HEK293T (cell line): ENCODE data around the gene ZNF445.
"Not testable (repeated sequence)": the region's sequence is repeated elsewhere in the genome, so short reads cannot be mapped to it uniquely, and the experiment has no call there.

Experiments
- CTCF ChIA-PET: fragments of 350-600 bp; formaldehyde crosslinking; extraction: SDS; loops from one replicate; lab custom pipeline; 2021; ENCODE audit warnings: antibody characterized with exemption, inconsistent platforms; lab: Yijun Ruan, JAX
- POLR2A ChIA-PET: fragments of 350-600 bp; formaldehyde crosslinking; extraction: SDS; loops from one replicate; lab custom pipeline; 2020; ENCODE audit warnings: antibody characterized with exemption, inconsistent platforms; lab: Yijun Ruan, JAX
- DNase-seq: peaks from one replicate; pipeline ENCODE4 v3.0.0; 2012; ENCODE audit warnings: mixed read lengths; ENCODE audit errors: extremely low spot score
- ARNT ChIP-seq: fragments of 450-650 bp; IDR thresholded peaks from 2 replicates; pipeline ENCODE4 v1.6.1; 2017; ENCODE audit warnings: mild to moderate bottlenecking
- BHLHE40 ChIP-seq: fragments of 450-650 bp; IDR thresholded peaks from 2 replicates; pipeline ENCODE4 v1.6.1; 2016; ENCODE audit warnings: mild to moderate bottlenecking, moderate library complexity, borderline replicate concordance
- CTBP1 ChIP-seq: fragments of 450-650 bp; IDR thresholded peaks from 2 replicates; pipeline ENCODE4 v1.6.1; 2016; ENCODE audit warnings: borderline replicate concordance
- ELF4 ChIP-seq: fragments of 450-650 bp; IDR thresholded peaks from 2 replicates; pipeline ENCODE4 v1.6.1; 2017; ENCODE audit warnings: antibody characterized with exemption
- FOXA1 ChIP-seq: fragments of 450-650 bp; IDR thresholded peaks from 2 replicates; pipeline ENCODE4 v1.6.1; 2016; ENCODE audit warnings: mild to moderate bottlenecking
- FOXK2 ChIP-seq: fragments of 450-650 bp; IDR thresholded peaks from 2 replicates; pipeline ENCODE4 v1.6.1; 2016; ENCODE audit warnings: mild to moderate bottlenecking
- FOXM1 ChIP-seq: fragments of 450-650 bp; IDR thresholded peaks from 2 replicates; pipeline ENCODE4 v1.6.1; 2017; ENCODE audit warnings: mild to moderate bottlenecking, borderline replicate concordance
- HDGF ChIP-seq: fragments of 450-650 bp; IDR thresholded peaks from 2 replicates; pipeline ENCODE4 v1.6.1; 2017; ENCODE audit warnings: antibody characterized with exemption, borderline replicate concordance
- L3MBTL2 ChIP-seq: fragments of 450-650 bp; conservative IDR thresholded peaks from 2 replicates; pipeline ENCODE4 v1.6.1; 2016; ENCODE audit warnings: mild to moderate bottlenecking
- LEF1 ChIP-seq: fragments of 450-650 bp; IDR thresholded peaks from 2 replicates; pipeline ENCODE4 v1.6.1; 2017; ENCODE audit warnings: mild to moderate bottlenecking, borderline replicate concordance
- NFRKB ChIP-seq: fragments of 450-650 bp; IDR thresholded peaks from 2 replicates; pipeline ENCODE4 v1.6.1; 2016; ENCODE audit warnings: mild to moderate bottlenecking, moderate library complexity
- PKNOX1 ChIP-seq: fragments of 450-650 bp; IDR thresholded peaks from 2 replicates; pipeline ENCODE4 v1.6.1; 2016
- SP1 ChIP-seq: fragments of 450-650 bp; IDR thresholded peaks from 2 replicates; pipeline ENCODE4 v1.6.1; 2017
- SUZ12 ChIP-seq: fragments of 450-650 bp; IDR thresholded peaks from 2 replicates; pipeline ENCODE4 v1.6.1; 2016; ENCODE audit warnings: mild to moderate bottlenecking
- TARDBP ChIP-seq: fragments of 450-650 bp; IDR thresholded peaks from 2 replicates; pipeline ENCODE4 v1.6.1; 2016
- ZNF384 ChIP-seq: fragments of 450-650 bp; IDR thresholded peaks from 2 replicates; pipeline ENCODE4 v1.6.1; 2016

Gene ZNF445

GRCh38 chr3:44421280-44421679 is 56.2 kb downstream of the ZNF445 start:
- DNase-seq, result no peak
- TF ChIP-seq FOXM1, result no peak
- no peak for TF ChIP-seq BHLHE40
- TF ChIP-seq PKNOX1, result no peak
- TF ChIP-seq FOXK2, result no peak
- no peak for TF ChIP-seq LEF1
- TF ChIP-seq TARDBP, result no peak
- no peak for TF ChIP-seq ELF4
- no peak for TF ChIP-seq ARNT
- no peak for TF ChIP-seq L3MBTL2
- no peak for TF ChIP-seq SUZ12
- no peak for TF ChIP-seq HDGF
- TF ChIP-seq CTBP1, result no peak
- TF ChIP-seq FOXA1, result no peak
- no peak for TF ChIP-seq NFRKB
- no peak for TF ChIP-seq ZNF384
- no peak for TF ChIP-seq SP1
- CTCF ChIA-PET, result no interaction called here
- POLR2A ChIA-PET, result no interaction called here

GRCh38 chr3:44420676-44421075 is 56.8 kb downstream of the ZNF445 start:
- TF ChIP-seq TARDBP (no peak), ELF4 (no peak)
- POLR2A ChIA-PET, result no interaction called here
- DNase-seq, result no peak
- CTCF ChIA-PET, result no interaction called here

GRCh38 chr3:44419923-44420650 is 57.4 kb downstream of the ZNF445 start:
- POLR2A ChIA-PET, result no interaction called here
- TF ChIP-seq FOXK2, result no peak
- TF ChIP-seq L3MBTL2, result no peak
- TF ChIP-seq FOXA1, result no peak
- no peak for TF ChIP-seq SUZ12
- no peak for TF ChIP-seq FOXM1
- TF ChIP-seq ELF4, result no peak
- TF ChIP-seq CTBP1, result no peak
- no peak for TF ChIP-seq HDGF
- no peak for TF ChIP-seq TARDBP
- TF ChIP-seq BHLHE40, result no peak
- no peak for TF ChIP-seq ZNF384
- TF ChIP-seq SP1, result no peak
- CTCF ChIA-PET, result no interaction called here
- no peak for DNase-seq

GRCh38 chr3:44419116-44419922 is 58.2 kb downstream of the ZNF445 start:
- CTCF ChIA-PET, result no interaction called here
- POLR2A ChIA-PET, result no interaction called here
- no peak for DNase-seq
- TF ChIP-seq LEF1 (no peak), HDGF (no peak), FOXA1 (no peak), FOXM1 (no peak), L3MBTL2 (no peak), SUZ12 (no peak), ZNF384 (no peak), PKNOX1 (no peak), ARNT (no peak), ELF4 (no peak), SP1 (no peak), FOXK2 (no peak), NFRKB (no peak), BHLHE40 (no peak), TARDBP (no peak), CTBP1 (no peak)

DNA sequence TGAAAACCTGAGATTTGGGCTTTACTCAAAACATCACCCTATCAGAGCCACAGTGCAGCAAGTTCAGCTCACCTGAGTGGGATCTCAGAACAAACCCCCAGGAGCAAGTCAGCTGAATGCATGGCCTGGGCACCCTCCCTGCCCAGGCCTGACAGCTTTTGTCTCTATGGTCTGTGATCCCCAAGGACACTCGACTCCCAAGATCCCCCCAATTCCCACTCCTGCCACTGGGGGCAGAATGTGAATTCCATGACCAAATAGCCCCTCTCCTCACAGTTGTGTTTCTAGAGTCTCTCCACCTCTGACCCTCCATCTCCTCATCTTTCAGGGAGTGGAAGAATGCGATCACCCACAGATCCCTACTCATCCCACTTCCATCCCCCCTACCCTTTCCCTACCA is 58.9 kb downstream of the ZNF445 start:
- TF ChIP-seq TARDBP (no peak), PKNOX1 (no peak)
- DNase-seq, result no peak
- ChIA-PET CTCF (no interaction called here), POLR2A (no interaction called here)

DNA sequence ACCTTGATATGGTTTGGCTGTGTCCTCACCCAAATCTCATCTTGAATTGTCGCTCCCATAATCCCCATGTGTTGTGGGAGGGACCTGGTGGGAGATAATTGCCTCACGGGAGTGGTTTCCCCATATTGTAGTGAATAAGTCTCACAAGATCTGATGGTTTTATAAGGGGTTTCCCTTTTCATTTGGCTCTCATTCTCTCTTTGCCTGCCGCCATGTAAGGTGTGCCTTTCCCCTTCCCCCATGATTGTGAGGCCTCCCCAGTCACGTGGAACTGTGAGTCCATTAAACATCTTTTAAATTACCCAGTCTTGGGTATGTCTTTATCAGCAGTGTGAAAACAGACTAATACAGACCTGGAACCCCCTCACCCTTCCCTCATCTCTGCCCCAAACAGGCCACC is 59.4 kb downstream of the ZNF445 start:
- DNase-seq, POLR2A ChIA-PET, CTCF ChIA-PET: not testable (repeated sequence)
